OCI-LY3 (cell line): ENCODE measurements around the gene RAD23A.

Experiments used
- EZH2phosphoT487 ChIP-seq: fragments of 200-600 bp; shearing (Covaris generic); IDR thresholded peaks from 2 replicates; pipeline ENCODE4 v1.6.1; 2018; ENCODE audit warnings: antibody characterized with exemption, mixed run types, low read depth
- TF ChIP-seq, protein P1 (sequence below): fragments of 200-600, 300-600 bp; sonication (generic); IDR thresholded peaks from 2 replicates; pipeline ENCODE4 v1.5.1; 2014; ENCODE audit warnings: antibody characterized with exemption, low read length, low read depth

DNA sequence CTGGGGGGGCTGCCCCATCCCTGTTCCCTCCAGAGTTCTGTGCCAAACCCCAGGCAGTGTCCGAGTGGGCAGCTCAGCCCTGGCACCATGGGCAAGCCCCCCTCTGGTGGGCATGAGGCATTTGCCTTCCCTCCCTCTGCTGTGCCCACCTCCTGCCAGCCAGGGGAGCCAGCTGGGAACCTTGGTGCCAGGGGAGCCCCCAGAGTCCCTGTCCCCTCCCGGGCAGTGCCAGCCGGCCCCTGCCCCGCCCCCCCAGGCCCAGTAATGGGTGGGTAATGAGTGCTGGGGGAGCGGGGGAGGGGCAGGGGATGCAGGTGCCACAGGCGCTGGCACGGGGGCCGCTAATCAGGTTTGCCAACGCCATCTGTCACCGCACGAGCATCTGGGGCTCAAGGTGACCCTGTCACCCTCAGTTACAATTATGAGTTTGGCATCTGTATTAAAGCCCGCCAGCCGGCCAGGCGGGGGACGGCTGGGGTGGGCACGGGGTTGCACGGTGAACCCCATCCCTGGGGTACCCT lies 29.6 kb downstream of the RAD23A start:
- TF ChIP-seq, protein P1, sequence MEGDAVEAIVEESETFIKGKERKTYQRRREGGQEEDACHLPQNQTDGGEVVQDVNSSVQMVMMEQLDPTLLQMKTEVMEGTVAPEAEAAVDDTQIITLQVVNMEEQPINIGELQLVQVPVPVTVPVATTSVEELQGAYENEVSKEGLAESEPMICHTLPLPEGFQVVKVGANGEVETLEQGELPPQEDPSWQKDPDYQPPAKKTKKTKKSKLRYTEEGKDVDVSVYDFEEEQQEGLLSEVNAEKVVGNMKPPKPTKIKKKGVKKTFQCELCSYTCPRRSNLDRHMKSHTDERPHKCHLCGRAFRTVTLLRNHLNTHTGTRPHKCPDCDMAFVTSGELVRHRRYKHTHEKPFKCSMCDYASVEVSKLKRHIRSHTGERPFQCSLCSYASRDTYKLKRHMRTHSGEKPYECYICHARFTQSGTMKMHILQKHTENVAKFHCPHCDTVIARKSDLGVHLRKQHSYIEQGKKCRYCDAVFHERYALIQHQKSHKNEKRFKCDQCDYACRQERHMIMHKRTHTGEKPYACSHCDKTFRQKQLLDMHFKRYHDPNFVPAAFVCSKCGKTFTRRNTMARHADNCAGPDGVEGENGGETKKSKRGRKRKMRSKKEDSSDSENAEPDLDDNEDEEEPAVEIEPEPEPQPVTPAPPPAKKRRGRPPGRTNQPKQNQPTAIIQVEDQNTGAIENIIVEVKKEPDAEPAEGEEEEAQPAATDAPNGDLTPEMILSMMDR = no peak
- no peak for TF ChIP-seq EZH2phosphoT487
